A549 (cell line): ENCODE data around the gene ATP5IF1. TPM values are rescaled to one million over a fixed set of nuclear protein-coding genes. Genes with fewer than 3 reads are reported as not detected.

Experiments
- ATAC-seq, 2 experiments: fragments of 200-7000 bp in 1 of 2; fragments of >200 bp in 1 of 2; cut with Nextera tagmentation in 1 of 2; cut with Tn5 transposase in 1 of 2; 3 replicates each; pipeline versions ENCODE4 v1.8.0 to v1.9.1; 2018 to 2020; ENCODE audit warnings: mild to moderate bottlenecking in 1 of 2, moderate library complexity in 1 of 2
- CTCF ChIA-PET: fragments of 300-600 bp; sonication (Branson Sonifier 250); formaldehyde crosslinking; extraction: SDS; loops from one replicate; lab custom pipeline; 2021; ENCODE audit warnings: antibody characterized with exemption, inconsistent platforms; lab: Yijun Ruan, JAX
- POLR2A ChIA-PET: fragments of 350-600 bp; formaldehyde crosslinking; extraction: SDS; loops from one replicate; lab custom pipeline; 2021; ENCODE audit warnings: antibody characterized with exemption, inconsistent platforms; lab: Yijun Ruan, JAX
- DNase-seq, 2 experiments: peaks; one replicate each; pipeline versions ENCODE4 v3.0.0 to v3.0.0-alpha.2; 2011 to 2016; ENCODE audit warnings: low read depth in 1 of 2, low spot score in 1 of 2
- FAIRE-seq: peaks from 2 replicates; lab custom pipeline; 2011; peaks lifted over from hg19 to GRCh38; lab: Jason Lieb, UNC
- H3K27ac ChIP-seq, 2 experiments: fragments of >200 bp; sonication (Bioruptor Twin); formaldehyde crosslinking; 3 replicates each; pipeline ENCODE4 v1.5.1; 2016 to 2017
- H3K4me1 ChIP-seq: fragments of >200 bp; sonication (Bioruptor Twin); formaldehyde crosslinking; 3 replicates; pipeline ENCODE4 v1.6.1; 2016
- H3K4me2 ChIP-seq: fragments of >200 bp; sonication (Bioruptor Twin); formaldehyde crosslinking; 3 replicates; pipeline ENCODE4 v1.6.1; 2016
- H3K4me3 ChIP-seq: fragments of >200 bp; sonication (Bioruptor Twin); formaldehyde crosslinking; 3 replicates; pipeline ENCODE4 v1.5.1; 2016
- H3K9me3 ChIP-seq: fragments of >200 bp; sonication (Bioruptor Twin); formaldehyde crosslinking; 3 replicates; pipeline ENCODE4 v1.6.1; 2016
- BCL3 ChIP-seq: fragments of >200 bp; sonication (Bioruptor Twin); formaldehyde crosslinking; IDR thresholded peaks from 3 replicates; pipeline ENCODE4 v1.6.1; 2016
- CHD2 ChIP-seq: fragments of 150-350 bp; IDR thresholded peaks from 2 replicates; pipeline ENCODE4 v1.6.1; 2014; ENCODE audit warnings: low read length; ENCODE audit not compliant: partially characterized antibody
- CTCF ChIP-seq: fragments of >200 bp; sonication (Bioruptor Twin); formaldehyde crosslinking; IDR thresholded peaks from 3 replicates; pipeline ENCODE4 v1.5.1; 2016
- EHMT2 ChIP-seq: fragments of 200-600 bp; sonication (generic); IDR thresholded peaks from 2 replicates; pipeline ENCODE4 v1.6.1; 2016; ENCODE audit warnings: antibody characterized with exemption, low read depth, mild to moderate bottlenecking, moderate library complexity
- ELK1 ChIP-seq: fragments of 150-350 bp; IDR thresholded peaks from 2 replicates; pipeline ENCODE4 v1.6.1; 2014; ENCODE audit warnings: low read depth, mild to moderate bottlenecking, low read length
- ESRRA ChIP-seq: fragments of 150-350 bp; IDR thresholded peaks from 2 replicates; pipeline ENCODE4 v1.6.1; 2014; ENCODE audit warnings: mild to moderate bottlenecking, low read length, borderline replicate concordance
- FOSB ChIP-seq: fragments of 250-450 bp; sonication (Bioruptor Pico); IDR thresholded peaks from 2 replicates; pipeline ENCODE4 v1.5.0; 2020; ENCODE audit warnings: mild to moderate bottlenecking, moderate library complexity
- HDAC2 ChIP-seq: fragments of 200-600 bp; sonication (generic); IDR thresholded peaks from 2 replicates; pipeline ENCODE4 v1.6.1; 2016
- HOXA7 ChIP-seq: fragments of 250-450 bp; sonication (Bioruptor Pico); IDR thresholded peaks from 2 replicates; pipeline ENCODE4 v1.5.0; 2020; ENCODE audit warnings: mild to moderate bottlenecking, moderate library complexity
- JUN ChIP-seq, 2 experiments: fragments of >200 bp; sonication (Bioruptor Twin); formaldehyde crosslinking; IDR thresholded peaks; 2 replicates in 1 of 2; 3 replicates in 1 of 2; pipeline ENCODE4 v1.6.1; 2016 to 2017
- KDM1A ChIP-seq: fragments of 200-600 bp; sonication (generic); IDR thresholded peaks from 2 replicates; pipeline ENCODE4 v1.6.1; 2016; ENCODE audit warnings: low read depth, mild to moderate bottlenecking
- KDM5A ChIP-seq: fragments of 200-600 bp; sonication (generic); IDR thresholded peaks from 2 replicates; pipeline ENCODE4 v1.6.1; 2016; ENCODE audit warnings: antibody characterized with exemption, mild to moderate bottlenecking
- MAFK ChIP-seq: fragments of 450-650 bp; IDR thresholded peaks from 2 replicates; pipeline ENCODE4 v1.6.1; 2014; ENCODE audit not compliant: partially characterized antibody
- MAX ChIP-seq: IDR thresholded peaks from 2 replicates; pipeline ENCODE4 v1.6.1; 2012
- PBX3 ChIP-seq: IDR thresholded peaks from 2 replicates; pipeline ENCODE4 v1.6.1; 2012
- POLR2A ChIP-seq: IDR thresholded peaks from 2 replicates; pipeline ENCODE4 v1.6.1; 2012; ENCODE audit warnings: mild to moderate bottlenecking, low read length
- RCOR1 ChIP-seq: fragments of 150-350 bp; IDR thresholded peaks from 2 replicates; pipeline ENCODE4 v1.6.1; 2014; ENCODE audit warnings: antibody characterized with exemption, low read length, low read depth
- SMC3 ChIP-seq: fragments of >200 bp; sonication (Bioruptor Twin); formaldehyde crosslinking; IDR thresholded peaks from 3 replicates; pipeline ENCODE4 v1.6.1; 2018; ENCODE audit warnings: inconsistent platforms
- TFCP2L1 ChIP-seq: fragments of 250-450 bp; sonication (Bioruptor Pico); IDR thresholded peaks from 2 replicates; pipeline ENCODE4 v1.5.0; 2021; ENCODE audit warnings: mild to moderate bottlenecking
- TP53 ChIP-seq: fragments of 250-450 bp; sonication (Bioruptor Pico); IDR thresholded peaks from 2 replicates; pipeline ENCODE4 v1.5.0; 2021; ENCODE audit warnings: mild to moderate bottlenecking, moderate library complexity
- ZNF302 ChIP-seq: fragments of 250-450 bp; sonication (Bioruptor Pico); IDR thresholded peaks from 2 replicates; pipeline ENCODE4 v1.9.0; 2021; ENCODE audit warnings: inconsistent platforms, mild to moderate bottlenecking, moderate library complexity
- WGBS: methylation state at CpG from one replicate; pipeline ENCODE4 v1.1.6; 2017; ENCODE audit errors: missing lambda C conversion rate; 5-methylcytosine and 5-hydroxymethylcytosine counted together
- polyA plus RNA-seq, 4 experiments: library from polyadenylated mRNA; depleted of rRNA in 3 of 4; stranded (reverse); fragments of >200 nt; fragmentation: RNase III in 1 of 4; extraction: RNeasy Plus Mini Kit Qiagen cat#74134 plus additional on column Dnase treatment in 1 of 4; gene quantifications; 2 replicates in 3 of 4; 3 replicates in 1 of 4; pipeline ENCODE4 v1.2.3, GENCODE V29; 2011 to 2017

The ATP5IF1 gene
- polyA plus RNA-seq, 2 of the 4 experiments (the other 2 are of a cell fraction) = 178 to 234 TPM

GRCh38 chr1:28213315-28213714, 22.6 kb upstream of the ATP5IF1 start:
- Histone ChIP-seq H3K4me3 (no peak overlapping the region), H3K27ac (no peak overlapping the region), H3K4me2 (no peak overlapping the region), H3K4me1 (0 out of 3 replicates have a peak, but pooled peaks cover 3% of the 10 kb centered on the region), H3K9me3 (no peaks in the 10 kb centered on the region)
- ChIA-PET POLR2A (interaction anchor here (1.5 kb wide), 1 partner anchor 125 kb away, joined by 4 read pairs; the partner anchor contains the start of gene EYA3), CTCF (interaction anchor here (0.6 to 7.7 kb wide), 3 partner anchors 35 to 403 kb away, joined by 3 to 144 read pairs (median 4); partner anchors contain the start of gene EYA3)
- no peak for FAIRE-seq
- TF ChIP-seq CHD2 (no peak), POLR2A (no peak), PBX3 (no peak), MAFK (peak; percentile 54), KDM5A (no peak)
- WGBS = 79% methylated on average over 2 of the region's 2 CpGs
- no peak for ATAC-seq
- no peak for DNase-seq

- FAIRE-seq (no peak), ATAC-seq (no peak), DNase-seq (no peak)
- Histone ChIP-seq H3K4me2 (no peak overlapping the region), H3K4me1 (peaks cover 12% of the 10 kb centered on the region; the same call in 1 of the 3 replicates), H3K27ac (no peak overlapping the region), H3K9me3 (no peaks in the 10 kb centered on the region)
- CTCF ChIA-PET = interaction anchor here (0.7 kb wide), 1 partner anchor 9 kb away, joined by 5 read pairs; no protein-coding TSS in a partner anchor
- TF ChIP-seq HDAC2 (0 out of 2 replicates have a peak, but pooled peaks have one; percentile 32), ZNF302 (no peak)
- TF ChIP-seq, all 56 proteins: peak for 1
- POLR2A ChIA-PET = no interaction called here
- no peak overlapping the region for H3K4me3 ChIP-seq
Measured at GRCh38 chr1:28229089-28229488, 6.8 kb upstream of the ATP5IF1 start.

- Histone ChIP-seq H3K9me3 (no peaks in the 10 kb centered on the region), H3K4me1 (peaks cover 12% of the 10 kb centered on the region; the same call in 1 of the 3 replicates), H3K4me2 (no peak overlapping the region)
- ATAC-seq = no peak
- CTCF ChIA-PET = interaction anchor here (0.7 kb wide), 1 partner anchor 9 kb away, joined by 5 read pairs; no protein-coding TSS in a partner anchor
- 93% methylated on average over 2 of the region's 2 CpGs for WGBS
- TF ChIP-seq CTCF = no peak
- no peak for TF ChIP-seq FOSB (CRISPR knock-in tag)
- TF ChIP-seq JUN (IDR thresholded peaks at IDR 0.05) = no peak
- no peak for TF ChIP-seq KDM1A
- TF ChIP-seq MAX = no peak
- TF ChIP-seq TFCP2L1 (CRISPR knock-in tag) = no peak
- TF ChIP-seq ELK1 = no peak
- TF ChIP-seq EHMT2 = no peak
- TF ChIP-seq RCOR1 = no peak
- no peak for TF ChIP-seq ESRRA
- no peak for TF ChIP-seq ZNF302
- TF ChIP-seq HOXA7 (CRISPR knock-in tag) = no peak
- no peak for TF ChIP-seq SMC3
- no peak for TF ChIP-seq TP53 (CRISPR knock-in tag)
- TF ChIP-seq MAFK = no peak
- no peak for TF ChIP-seq POLR2A
- no peak for TF ChIP-seq BCL3
- TF ChIP-seq, all 56 proteins: peak for 0
- DNase-seq (no peak), FAIRE-seq (no peak)
- no peak overlapping the region for H3K27ac ChIP-seq
- H3K4me3 ChIP-seq = no peak overlapping the region
- POLR2A ChIA-PET = no interaction called here
Measured at GRCh38 chr1:28229996-28230395, 5.9 kb upstream of the ATP5IF1 start.
